HepG2 (cell line): Measurements from ENCODE around the gene CIROP. TPM values are rescaled to one million over a fixed set of nuclear protein-coding genes. Genes with fewer than 3 reads are reported as not detected.

Experiments
- ASH2L ChIP-seq: fragments of 300-600, 200-600 bp; sonication (generic); IDR thresholded peaks from 2 replicates; pipeline ENCODE4 v1.7.0; 2017; ENCODE audit warnings: low read depth, mild to moderate bottlenecking, moderate library complexity, mixed read lengths, low read length; ENCODE audit not compliant: insufficient read length
- CCAR2 ChIP-seq: fragments of 200-400 bp; formaldehyde crosslinking; optimal IDR thresholded peaks from 2 replicates; pipeline ENCODE3; 2018; ENCODE audit warnings: low read depth, mild to moderate bottlenecking, low read length, moderate library complexity
- CREB1 ChIP-seq, 2 experiments: fragments of 450-650 bp in 1 of 2; IDR thresholded peaks; 2 replicates each; pipeline ENCODE4 v1.6.1; 2016 to 2017; ENCODE audit warnings: control low read depth in 1 of 2, mild to moderate bottlenecking in 1 of 2, missing compliant biosample characterization in 1 of 2, missing genetic modification characterization in 1 of 2
- GABPB1 ChIP-seq: IDR thresholded peaks from 2 replicates; pipeline ENCODE4 v1.6.1; 2016; ENCODE audit warnings: mild to moderate bottlenecking, missing genetic modification reagents, moderate library complexity, missing compliant biosample characterization
- MYC ChIP-seq: sonication (generic); formaldehyde crosslinking; IDR thresholded peaks from 2 replicates; pipeline ENCODE4 v1.9.0; 2021; ENCODE audit warnings: missing genetic modification reagents, borderline replicate concordance
- NR2C2 ChIP-seq: sonication (generic); formaldehyde crosslinking; IDR thresholded peaks from 2 replicates; pipeline ENCODE4 v1.4.0; 2020; ENCODE audit warnings: missing genetic modification reagents, mild to moderate bottlenecking, moderate library complexity, borderline replicate concordance
- PTBP1 ChIP-seq: fragments of 200-400 bp; formaldehyde crosslinking; IDR thresholded peaks from 2 replicates; pipeline ENCODE4 v1.6.1; 2018; ENCODE audit warnings: low read length, low read depth; ENCODE audit not compliant: poor library complexity, severe bottlenecking
- REPIN1 ChIP-seq: sonication (generic); formaldehyde crosslinking; IDR thresholded peaks from 2 replicates; pipeline ENCODE4 v1.8.0; 2022; ENCODE audit warnings: missing genetic modification reagents, low read depth, mild to moderate bottlenecking, borderline replicate concordance
- TEAD3 ChIP-seq: optimal IDR thresholded peaks from 2 replicates; pipeline ENCODE3; 2016; ENCODE audit warnings: borderline replicate concordance
- ZBTB42 ChIP-seq: sonication (generic); formaldehyde crosslinking; IDR thresholded peaks from 2 replicates; pipeline ENCODE4 v1.5.0; 2020; ENCODE audit warnings: mild to moderate bottlenecking, missing genetic modification reagents
- ZKSCAN1 ChIP-seq: fragments of 150-350 bp; IDR thresholded peaks from 2 replicates; pipeline ENCODE4 v1.6.1; 2014; ENCODE audit warnings: low read length
- ZNF484 ChIP-seq: sonication (generic); formaldehyde crosslinking; IDR thresholded peaks from 2 replicates; pipeline ENCODE4 v1.5.1; 2020; ENCODE audit warnings: mild to moderate bottlenecking, low read depth, missing genetic modification reagents, borderline replicate concordance
- ZNF496 ChIP-seq: sonication (generic); formaldehyde crosslinking; IDR thresholded peaks from 2 replicates; pipeline ENCODE4 v1.8.1; 2023; ENCODE audit warnings: mild to moderate bottlenecking, moderate library complexity, missing genetic modification reagents; ENCODE audit not compliant: insufficient replicate concordance
- ZNF550 ChIP-seq: sonication (generic); formaldehyde crosslinking; IDR thresholded peaks from 2 replicates; pipeline ENCODE4 v1.4.0; 2020; ENCODE audit warnings: mild to moderate bottlenecking, missing genetic modification reagents, borderline replicate concordance
- ZNF564 ChIP-seq: sonication (generic); formaldehyde crosslinking; IDR thresholded peaks from 2 replicates; pipeline ENCODE4 v1.8.1; 2023; ENCODE audit warnings: mild to moderate bottlenecking, missing genetic modification reagents
- ZNF570 ChIP-seq: sonication (generic); formaldehyde crosslinking; IDR thresholded peaks from 2 replicates; pipeline ENCODE4 v1.4.0; 2020; ENCODE audit warnings: mild to moderate bottlenecking, missing genetic modification reagents, borderline replicate concordance
- ZNF772 ChIP-seq: sonication (generic); formaldehyde crosslinking; IDR thresholded peaks from 2 replicates; pipeline ENCODE4 v1.5.0; 2020; ENCODE audit warnings: mild to moderate bottlenecking, missing genetic modification reagents
- ZNF83 ChIP-seq: sonication (generic); formaldehyde crosslinking; IDR thresholded peaks from 2 replicates; pipeline ENCODE4 v1.4.0; 2020; ENCODE audit warnings: missing genetic modification reagents, mild to moderate bottlenecking, borderline replicate concordance
- ZNF839 ChIP-seq: sonication (generic); formaldehyde crosslinking; IDR thresholded peaks from 2 replicates; pipeline ENCODE4 v1.4.0; 2020; ENCODE audit warnings: missing genetic modification reagents, mild to moderate bottlenecking, borderline replicate concordance
- polyA plus RNA-seq, 8 experiments: library from polyadenylated mRNA; depleted of rRNA in 3 of 8; stranded (reverse) in 7 of 8; unstranded in 1 of 8; fragments of >200 nt; fragmentation: Illumina TruSeq in 4 of 8; extraction: Trizol in 4 of 8; gene quantifications; 2 replicates each; pipeline versions ENCODE4 v1.2.1 to v1.2.3, GENCODE V29; 2011 to 2016; ENCODE audit warnings: low read depth in 4 of 8, missing spikeins in 1 of 8, mixed read lengths in 1 of 8; ENCODE audit not compliant: insufficient read depth in 1 of 8
- total RNA-seq, 5 experiments: library from RNA; depleted of rRNA; stranded (reverse); fragments of >200 nt; fragmentation: Illumina TruSeq; extraction: Trizol; gene quantifications; 2 replicates each; pipeline ENCODE4 v1.2.3, GENCODE V29; 2016; ENCODE audit warnings: low read depth in 1 of 5
- TF ChIP-seq, protein P1 (sequence below): sonication (generic); formaldehyde crosslinking; IDR thresholded peaks from 2 replicates; pipeline ENCODE4 v1.5.1; 2020; ENCODE audit warnings: mild to moderate bottlenecking, missing genetic modification reagents
- TF ChIP-seq, protein P2 (sequence below): sonication (generic); formaldehyde crosslinking; IDR thresholded peaks from 2 replicates; pipeline ENCODE4 v1.8.1; 2023; ENCODE audit warnings: mild to moderate bottlenecking, missing genetic modification reagents, borderline replicate concordance
- TF ChIP-seq, protein P3 (sequence below): sonication (generic); formaldehyde crosslinking; IDR thresholded peaks from 2 replicates; pipeline ENCODE4 v1.4.0; 2020; ENCODE audit warnings: mild to moderate bottlenecking, missing genetic modification reagents

The CIROP gene
- total and polyA plus RNA-seq, 2 of the 13 experiments (the other 11 are each of a cell fraction or from before 2014, with no cell fraction given), result 0.07 TPM; not detected in 1

DNA sequence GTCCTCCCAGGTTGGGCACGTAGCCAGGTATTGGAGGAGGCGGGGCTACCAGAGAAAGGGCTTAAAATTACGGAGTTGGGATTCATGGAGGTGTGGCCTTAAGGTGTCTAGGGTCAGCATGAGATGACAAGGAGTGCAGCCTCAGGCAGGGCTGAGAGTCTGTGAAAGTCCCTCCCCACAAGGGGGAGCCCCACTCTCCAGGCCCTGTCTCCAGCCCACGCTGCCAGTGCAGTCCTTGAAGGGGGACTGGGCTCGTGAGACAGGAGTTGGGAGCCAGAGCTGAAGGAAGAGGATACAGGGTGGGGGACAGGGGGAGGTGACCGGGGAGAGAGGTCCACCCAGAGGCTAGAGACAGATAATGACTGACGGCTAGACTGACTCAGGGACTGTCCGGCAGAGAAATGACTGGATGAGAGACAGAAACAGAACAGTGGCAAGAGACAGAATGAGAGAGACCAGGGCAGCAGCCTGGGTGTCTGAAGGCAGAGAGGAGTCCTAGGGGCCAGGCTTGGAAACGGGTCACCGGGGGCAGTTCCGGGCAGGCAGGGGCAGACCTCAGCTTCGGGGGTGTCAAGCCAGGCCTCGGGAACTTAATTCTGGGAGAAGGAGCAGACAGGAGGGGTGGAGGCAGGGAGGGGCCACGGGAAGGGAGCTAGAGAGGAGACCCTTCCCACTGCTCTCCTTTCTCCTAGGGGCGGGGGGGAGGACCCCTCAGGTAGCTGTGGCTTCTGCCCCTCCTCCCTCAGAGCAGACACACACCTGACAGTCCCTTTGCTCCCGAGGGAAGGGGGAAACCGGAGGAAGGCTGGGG, 48.4 kb downstream of the CIROP start (continued):
- no peak for TF ChIP-seq ZNF570 (CRISPR knock-in tag)
- peak; percentile 26; the same call in 1 of the 2 replicates for TF ChIP-seq REPIN1 (CRISPR knock-in tag)
- peak; percentile 77 for TF ChIP-seq ASH2L
- TF ChIP-seq MYC (CRISPR knock-in tag), result no peak
- TF ChIP-seq PTBP1, result peak; percentile 75
- TF ChIP-seq ZNF772 (CRISPR knock-in tag), result peak; percentile 71; the same call in 1 of the 2 replicates
- TF ChIP-seq ZNF564 (CRISPR knock-in tag), result no peak
- peak; percentile 48 for TF ChIP-seq CCAR2
- TF ChIP-seq ZNF839, result no peak; the same call in 1 of the 2 replicates
- TF ChIP-seq ZBTB42 (CRISPR knock-in tag), result no peak
- TF ChIP-seq, protein P1, sequence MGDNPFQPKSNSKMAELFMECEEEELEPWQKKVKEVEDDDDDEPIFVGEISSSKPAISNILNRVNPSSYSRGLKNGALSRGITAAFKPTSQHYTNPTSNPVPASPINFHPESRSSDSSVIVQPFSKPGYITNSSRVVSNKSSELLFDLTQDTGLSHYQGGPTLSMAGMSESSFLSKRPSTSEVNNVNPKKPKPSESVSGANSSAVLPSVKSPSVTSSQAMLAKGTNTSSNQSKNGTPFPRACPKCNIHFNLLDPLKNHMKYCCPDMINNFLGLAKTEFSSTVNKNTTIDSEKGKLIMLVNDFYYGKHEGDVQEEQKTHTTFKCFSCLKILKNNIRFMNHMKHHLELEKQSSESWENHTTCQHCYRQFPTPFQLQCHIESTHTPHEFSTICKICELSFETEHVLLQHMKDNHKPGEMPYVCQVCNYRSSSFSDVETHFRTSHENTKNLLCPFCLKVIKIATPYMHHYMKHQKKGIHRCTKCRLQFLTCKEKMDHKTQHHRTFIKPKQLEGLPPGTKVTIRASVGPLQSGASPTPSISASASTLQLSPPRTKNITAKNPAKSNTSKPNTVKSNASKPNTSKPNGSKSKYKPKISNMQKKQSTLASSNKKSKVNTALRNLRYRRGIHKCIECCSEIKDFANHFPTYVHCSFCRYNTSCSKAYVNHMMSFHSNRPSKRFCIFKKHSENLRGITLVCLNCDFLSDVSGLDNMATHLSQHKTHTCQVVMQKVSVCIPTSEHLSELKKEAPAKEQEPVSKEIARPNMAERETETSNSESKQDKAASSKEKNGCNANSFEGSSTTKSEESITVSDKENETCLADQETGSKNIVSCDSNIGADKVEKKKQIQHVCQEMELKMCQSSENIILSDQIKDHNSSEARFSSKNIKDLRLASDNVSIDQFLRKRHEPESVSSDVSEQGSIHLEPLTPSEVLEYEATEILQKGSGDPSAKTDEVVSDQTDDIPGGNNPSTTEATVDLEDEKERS (CRISPR knock-in tag), result 0 out of 2 replicates have a peak, but pooled peaks have one; percentile 13
- no peak for TF ChIP-seq NR2C2 (CRISPR knock-in tag)
- TF ChIP-seq, protein P2, sequence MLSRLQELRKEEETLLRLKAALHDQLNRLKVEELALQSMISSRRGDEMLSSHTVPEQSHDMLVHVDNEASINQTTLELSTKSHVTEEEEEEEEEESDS (CRISPR knock-in tag), result no peak
- TF ChIP-seq ZNF550 (CRISPR knock-in tag), result peak; percentile 91
- TF ChIP-seq TEAD3 (CRISPR knock-in tag), result peak; percentile 52
- no peak for TF ChIP-seq CREB1 (IDR thresholded peaks at IDR 0.05)
- TF ChIP-seq CREB1 (CRISPR knock-in tag; IDR thresholded peaks at IDR 0.05), result no peak
- TF ChIP-seq ZNF83, result peak; percentile 91; the same call in 1 of the 2 replicates
- TF ChIP-seq ZNF484 (CRISPR knock-in tag), result no peak
- TF ChIP-seq ZNF496 (CRISPR knock-in tag), result no peak
- peak; percentile 39; the same call in 1 of the 2 replicates for TF ChIP-seq GABPB1
- TF ChIP-seq ZKSCAN1, result 0 out of 2 replicates have a peak, but pooled peaks have one; percentile 14
- TF ChIP-seq, protein P3, sequence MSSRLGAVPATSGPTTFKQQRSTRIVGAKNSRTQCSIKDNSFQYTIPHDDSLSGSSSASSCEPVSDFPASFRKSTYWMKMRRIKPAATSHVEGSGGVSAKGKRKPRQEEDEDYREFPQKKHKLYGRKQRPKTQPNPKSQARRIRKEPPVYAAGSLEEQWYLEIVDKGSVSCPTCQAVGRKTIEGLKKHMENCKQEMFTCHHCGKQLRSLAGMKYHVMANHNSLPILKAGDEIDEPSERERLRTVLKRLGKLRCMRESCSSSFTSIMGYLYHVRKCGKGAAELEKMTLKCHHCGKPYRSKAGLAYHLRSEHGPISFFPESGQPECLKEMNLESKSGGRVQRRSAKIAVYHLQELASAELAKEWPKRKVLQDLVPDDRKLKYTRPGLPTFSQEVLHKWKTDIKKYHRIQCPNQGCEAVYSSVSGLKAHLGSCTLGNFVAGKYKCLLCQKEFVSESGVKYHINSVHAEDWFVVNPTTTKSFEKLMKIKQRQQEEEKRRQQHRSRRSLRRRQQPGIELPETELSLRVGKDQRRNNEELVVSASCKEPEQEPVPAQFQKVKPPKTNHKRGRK, result no peak
